Cardiac muscle cell (in vitro differentiated cells and primary cell): Measurements from ENCODE around the gene NRF1. TPM values are rescaled to one million over a fixed set of nuclear protein-coding genes. Genes with fewer than 3 reads are reported as not detected.

Source experiments
- DNase-seq, 2 donors: peaks; one replicate each; pipeline versions ENCODE4 v3.0.0 to v3.0.0-alpha.2; 2010 to 2017; ENCODE audit warnings: low read depth in 1 of 2, low spot score in 1 of 2
- H3K27ac ChIP-seq: fragments of 200-600 bp; sonication (generic); 2 replicates; pipeline ENCODE4 v1.5.1; 2016
- H3K27me3 ChIP-seq: fragments of 200-600 bp; sonication (generic); 2 replicates; pipeline ENCODE4 v1.6.0; 2016; ENCODE audit warnings: control low read depth
- H3K36me3 ChIP-seq: fragments of 200-600 bp; sonication (generic); 2 replicates; pipeline ENCODE4 v1.5.1; 2016; ENCODE audit warnings: control low read depth
- H3K4me1 ChIP-seq: fragments of 200-600 bp; sonication (generic); 2 replicates; pipeline ENCODE4 v1.8.1; 2017; ENCODE audit warnings: low read depth, mild to moderate bottlenecking, mixed run types
- H3K4me3 ChIP-seq: fragments of 200-600 bp; sonication (generic); 2 replicates; pipeline ENCODE4 v1.5.1; 2016; ENCODE audit warnings: mild to moderate bottlenecking
- H3K9me3 ChIP-seq: fragments of 200-600 bp; sonication (generic); 2 replicates; pipeline ENCODE4 v1.5.1; 2017; ENCODE audit warnings: low read depth, mild to moderate bottlenecking, control low read depth
- polyA plus RNA-seq: library from polyadenylated mRNA; unstranded; fragments of >200 nt; fragmentation: Nextera tagmentation; extraction: Ambion mirVana; gene quantifications from 2 replicates; pipeline ENCODE4 v1.2.1, GENCODE V29; 2016
- total RNA-seq: library from RNA; depleted of rRNA; stranded (reverse); fragments of >200 nt; gene quantifications from 2 replicates; pipeline ENCODE4 v1.2.3, GENCODE V29; 2016
- TF ChIP-seq, protein P1 (sequence below): IDR thresholded peaks from 2 replicates; pipeline ENCODE4 v1.5.1; 2012; ENCODE audit warnings: low read depth, mild to moderate bottlenecking, low read length

The NRF1 gene
- total and polyA plus RNA-seq, 2 experiments from 2014 or later = 9.3 to 12.3 TPM

DNA sequence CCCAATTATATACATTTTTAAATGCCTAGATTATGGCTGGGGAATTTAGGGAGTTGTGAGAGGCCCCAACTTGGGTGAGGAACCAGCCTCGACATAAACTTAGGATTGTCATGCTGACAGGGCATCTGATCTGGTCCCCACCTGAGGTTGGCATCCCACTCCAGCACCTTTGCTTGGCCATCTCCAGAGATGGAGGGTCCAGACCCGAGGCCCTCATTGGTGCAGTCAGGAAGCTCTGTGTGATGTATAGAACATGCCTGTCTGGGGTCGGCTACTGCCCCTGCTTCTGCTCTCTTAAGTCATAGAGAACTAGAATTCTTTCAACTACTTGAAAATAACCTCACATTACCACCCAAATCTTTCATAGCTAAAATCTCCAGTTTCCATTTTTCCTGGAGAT, 153.8 kb downstream of the NRF1 start:
- TF ChIP-seq, protein P1, sequence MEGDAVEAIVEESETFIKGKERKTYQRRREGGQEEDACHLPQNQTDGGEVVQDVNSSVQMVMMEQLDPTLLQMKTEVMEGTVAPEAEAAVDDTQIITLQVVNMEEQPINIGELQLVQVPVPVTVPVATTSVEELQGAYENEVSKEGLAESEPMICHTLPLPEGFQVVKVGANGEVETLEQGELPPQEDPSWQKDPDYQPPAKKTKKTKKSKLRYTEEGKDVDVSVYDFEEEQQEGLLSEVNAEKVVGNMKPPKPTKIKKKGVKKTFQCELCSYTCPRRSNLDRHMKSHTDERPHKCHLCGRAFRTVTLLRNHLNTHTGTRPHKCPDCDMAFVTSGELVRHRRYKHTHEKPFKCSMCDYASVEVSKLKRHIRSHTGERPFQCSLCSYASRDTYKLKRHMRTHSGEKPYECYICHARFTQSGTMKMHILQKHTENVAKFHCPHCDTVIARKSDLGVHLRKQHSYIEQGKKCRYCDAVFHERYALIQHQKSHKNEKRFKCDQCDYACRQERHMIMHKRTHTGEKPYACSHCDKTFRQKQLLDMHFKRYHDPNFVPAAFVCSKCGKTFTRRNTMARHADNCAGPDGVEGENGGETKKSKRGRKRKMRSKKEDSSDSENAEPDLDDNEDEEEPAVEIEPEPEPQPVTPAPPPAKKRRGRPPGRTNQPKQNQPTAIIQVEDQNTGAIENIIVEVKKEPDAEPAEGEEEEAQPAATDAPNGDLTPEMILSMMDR = no peak
- no peak for DNase-seq
- no peaks in the 10 kb centered on the region for H3K27me3 ChIP-seq
- H3K36me3 ChIP-seq = no peaks in the 10 kb centered on the region
- no peak overlapping the region for H3K27ac ChIP-seq
- no peak overlapping the region for H3K4me3 ChIP-seq
- no peaks in the 10 kb centered on the region for H3K9me3 ChIP-seq
- H3K4me1 ChIP-seq = no peaks in the 10 kb centered on the region

DNA sequence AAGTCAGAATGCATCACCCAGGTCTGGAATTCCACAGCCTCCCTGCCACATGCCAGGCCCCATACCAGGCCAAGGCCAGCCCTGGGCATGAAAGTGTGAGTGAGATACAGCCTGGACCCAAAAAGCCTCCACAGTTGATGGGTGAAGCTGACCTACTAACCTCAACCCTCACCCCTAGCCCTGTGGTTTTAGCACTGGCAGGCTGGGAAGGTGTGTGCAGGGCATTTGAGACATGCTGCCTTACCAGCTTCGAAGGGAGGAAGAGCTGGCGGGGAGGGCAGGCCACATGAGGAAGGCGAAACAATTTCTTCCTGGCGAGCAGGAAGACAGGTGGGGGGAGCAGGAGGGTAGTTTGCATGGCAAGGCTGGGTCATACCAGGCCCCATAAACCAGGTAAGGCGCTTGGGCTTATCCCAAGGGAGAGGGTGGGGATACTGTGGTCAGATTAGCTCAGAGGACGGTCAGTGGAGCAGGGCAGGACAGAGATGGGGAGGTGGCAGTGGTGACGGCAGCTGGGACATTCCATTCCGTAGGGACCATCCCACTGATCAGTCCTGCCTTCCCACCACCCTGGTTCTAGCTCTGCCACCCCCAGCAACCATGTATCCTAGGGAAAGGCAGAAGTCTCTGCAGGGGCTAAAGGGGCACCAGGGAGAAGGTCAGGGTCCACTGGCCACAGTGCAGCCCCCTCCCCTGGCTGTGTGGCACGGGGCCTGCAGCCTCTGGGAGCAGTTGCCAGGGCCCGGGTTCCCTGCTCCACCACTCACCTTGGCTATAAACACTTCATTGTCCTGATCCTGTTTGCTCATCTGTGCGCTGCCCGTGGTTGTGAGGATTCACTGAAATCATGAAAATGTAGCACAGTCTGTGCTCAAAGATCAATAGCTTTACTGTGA, 155.8 kb downstream of the NRF1 start:
- no peak for DNase-seq
- H3K4me3 ChIP-seq = no peak overlapping the region
- H3K4me1 ChIP-seq = no peaks in the 10 kb centered on the region
- H3K27me3 ChIP-seq = peaks cover 3% of the 10 kb centered on the region
- H3K36me3 ChIP-seq = no peaks in the 10 kb centered on the region
- TF ChIP-seq, protein P1 = no peak
- H3K9me3 ChIP-seq = no peaks in the 10 kb centered on the region
- no peak overlapping the region for H3K27ac ChIP-seq

DNA sequence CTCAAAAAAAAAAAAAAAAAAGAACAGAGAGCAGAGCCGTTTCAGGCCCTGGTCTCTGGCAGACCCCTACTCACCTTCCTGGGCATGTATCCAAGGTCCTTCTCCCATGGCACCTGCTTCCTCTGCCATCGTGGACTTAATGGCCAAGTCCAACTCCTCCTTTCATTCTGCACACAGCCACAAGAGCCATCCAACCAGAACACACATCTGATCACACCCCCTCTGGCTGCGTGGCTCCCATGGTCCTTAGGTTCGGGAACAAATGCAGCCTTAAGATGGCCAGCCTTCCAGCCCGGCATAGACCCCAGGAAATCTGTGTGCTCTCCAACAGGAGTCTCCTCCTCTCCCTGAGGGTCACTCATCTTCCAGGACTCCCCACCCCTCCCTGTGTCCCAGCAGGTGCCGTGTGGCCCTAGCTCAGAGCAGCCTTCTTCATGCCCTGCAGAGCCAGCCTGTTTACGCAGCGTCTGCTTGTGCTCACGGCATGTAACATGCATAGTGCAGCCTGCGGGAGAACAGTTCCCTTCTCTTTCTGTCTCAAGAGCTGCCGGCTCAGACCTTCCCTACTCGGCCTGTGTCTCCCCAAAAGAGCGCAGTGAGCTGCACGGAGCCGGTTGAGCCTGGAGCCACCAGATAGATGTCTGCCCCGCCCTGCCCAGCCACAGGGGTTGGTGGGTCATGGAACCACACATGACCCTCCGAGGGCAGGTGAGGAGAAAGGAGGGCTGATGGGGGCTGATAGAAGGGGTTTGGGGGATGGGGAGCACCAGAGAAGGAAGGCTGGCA, 157.3 kb downstream of the NRF1 start:
- Histone ChIP-seq H3K9me3 (no peaks in the 10 kb centered on the region), H3K27me3 (peaks cover 17% of the 10 kb centered on the region), H3K36me3 (no peaks in the 10 kb centered on the region), H3K4me3 (no peak overlapping the region), H3K4me1 (no peaks in the 10 kb centered on the region), H3K27ac (no peak overlapping the region)
- TF ChIP-seq, protein P1 = no peak
- DNase-seq = no peak

DNA sequence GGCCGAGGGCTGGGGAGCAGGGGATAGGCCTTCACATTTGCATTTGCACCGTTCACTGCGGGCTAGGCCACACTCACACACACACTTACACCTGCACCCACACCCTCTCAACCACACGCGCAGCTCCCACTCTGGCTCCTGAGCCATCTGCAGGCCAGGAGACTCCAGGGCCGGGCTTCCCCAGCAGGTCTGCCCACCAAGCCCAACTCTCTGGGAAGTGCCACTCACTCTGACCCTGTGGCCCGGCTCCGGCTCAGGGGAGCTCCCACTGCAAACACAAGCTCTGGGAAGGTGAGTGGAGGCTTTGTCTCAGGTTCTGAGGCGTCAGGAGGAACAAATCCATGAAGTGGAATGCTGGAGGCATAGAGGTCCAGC, 157.9 kb downstream of the NRF1 start:
- TF ChIP-seq, protein P1 = no peak
- H3K9me3 ChIP-seq = no peaks in the 10 kb centered on the region
- no peaks in the 10 kb centered on the region for H3K36me3 ChIP-seq
- no peak overlapping the region for H3K4me3 ChIP-seq
- no peak for DNase-seq
- H3K4me1 ChIP-seq = no peaks in the 10 kb centered on the region
- no peak overlapping the region for H3K27ac ChIP-seq
- peaks cover 23% of the 10 kb centered on the region for H3K27me3 ChIP-seq

DNA sequence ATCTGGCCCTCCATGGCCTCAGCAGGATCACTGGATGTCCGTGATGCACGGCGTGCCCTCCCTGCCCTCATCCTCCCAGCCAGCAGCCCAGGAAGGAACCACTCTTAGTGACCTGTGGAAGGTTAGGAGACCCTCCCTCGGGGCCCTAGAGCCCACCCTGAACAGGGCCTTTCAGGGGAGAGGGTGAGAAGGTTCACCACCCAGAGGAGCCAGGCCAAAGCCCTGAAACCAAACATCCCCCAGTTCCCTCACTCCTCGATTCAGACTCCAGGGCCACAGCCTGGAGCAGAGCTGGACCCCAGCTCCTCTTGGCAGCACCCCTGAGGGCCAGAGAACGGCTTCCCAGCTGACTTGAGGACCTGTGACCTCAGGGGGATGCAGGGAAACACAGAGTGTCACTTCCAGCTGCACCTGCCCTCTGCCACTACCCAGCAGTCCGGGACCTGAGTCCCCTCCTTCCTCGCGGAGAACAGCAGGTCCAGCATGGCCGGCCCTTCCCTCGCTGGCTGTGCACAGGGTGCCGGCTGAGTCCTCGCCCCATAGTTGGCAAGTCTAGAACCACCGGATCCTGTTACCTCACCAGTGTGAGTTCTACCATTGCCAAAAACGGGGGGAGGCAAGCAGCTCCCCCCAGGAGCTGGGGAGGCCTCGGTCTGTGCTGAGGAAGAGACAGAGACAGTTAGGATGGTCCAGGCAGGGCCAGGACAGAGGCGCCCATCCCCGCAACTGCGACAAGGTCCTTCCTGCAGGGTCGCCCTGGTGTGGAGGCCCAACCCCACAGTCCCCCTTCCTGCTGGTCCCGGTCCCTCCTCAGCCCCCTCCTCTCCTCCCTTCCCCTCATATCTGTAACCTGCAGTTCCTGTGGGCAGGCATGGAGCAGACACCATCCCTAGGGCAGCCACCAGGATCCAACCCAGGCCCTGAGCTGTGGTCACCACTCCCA, 158.6 kb downstream of the NRF1 start:
- H3K27ac ChIP-seq = no peak overlapping the region
- TF ChIP-seq, protein P1 = no peak

More for the DNA sequence above, 158.6 kb downstream of the NRF1 start:
- H3K4me3 ChIP-seq = no peak overlapping the region
- no peaks in the 10 kb centered on the region for H3K36me3 ChIP-seq
- no peaks in the 10 kb centered on the region for H3K9me3 ChIP-seq
- no peaks in the 10 kb centered on the region for H3K4me1 ChIP-seq
- no peak for DNase-seq
- H3K27me3 ChIP-seq = peaks cover 30% of the 10 kb centered on the region
